ENCODE measurements around the gene DOCK9.

- TF ChIP-seq ELF1 (IDR thresholded peaks at IDR 0.05) = no peak
- TF ChIP-seq JUND (IDR thresholded peaks at IDR 0.05) = no peak
- TF ChIP-seq USF2 (IDR thresholded peaks at IDR 0.05; ENCODE audit: borderline replicate concordance, low read depth, low read length) = no peak
- TF ChIP-seq POLR2AphosphoS5 (IDR thresholded peaks at IDR 0.05; ENCODE audit: low read depth, low read length) = no peak
- TF ChIP-seq, protein P1, sequence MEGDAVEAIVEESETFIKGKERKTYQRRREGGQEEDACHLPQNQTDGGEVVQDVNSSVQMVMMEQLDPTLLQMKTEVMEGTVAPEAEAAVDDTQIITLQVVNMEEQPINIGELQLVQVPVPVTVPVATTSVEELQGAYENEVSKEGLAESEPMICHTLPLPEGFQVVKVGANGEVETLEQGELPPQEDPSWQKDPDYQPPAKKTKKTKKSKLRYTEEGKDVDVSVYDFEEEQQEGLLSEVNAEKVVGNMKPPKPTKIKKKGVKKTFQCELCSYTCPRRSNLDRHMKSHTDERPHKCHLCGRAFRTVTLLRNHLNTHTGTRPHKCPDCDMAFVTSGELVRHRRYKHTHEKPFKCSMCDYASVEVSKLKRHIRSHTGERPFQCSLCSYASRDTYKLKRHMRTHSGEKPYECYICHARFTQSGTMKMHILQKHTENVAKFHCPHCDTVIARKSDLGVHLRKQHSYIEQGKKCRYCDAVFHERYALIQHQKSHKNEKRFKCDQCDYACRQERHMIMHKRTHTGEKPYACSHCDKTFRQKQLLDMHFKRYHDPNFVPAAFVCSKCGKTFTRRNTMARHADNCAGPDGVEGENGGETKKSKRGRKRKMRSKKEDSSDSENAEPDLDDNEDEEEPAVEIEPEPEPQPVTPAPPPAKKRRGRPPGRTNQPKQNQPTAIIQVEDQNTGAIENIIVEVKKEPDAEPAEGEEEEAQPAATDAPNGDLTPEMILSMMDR (IDR thresholded peaks at IDR 0.05) = no peak
- no peak for TF ChIP-seq MAX (IDR thresholded peaks at IDR 0.05; ENCODE audit: low read depth)
- no peak for TF ChIP-seq NRF1 (IDR thresholded peaks at IDR 0.05; ENCODE audit: low read depth, low read length)
- no peak for TF ChIP-seq REST (IDR thresholded peaks at IDR 0.05; ENCODE audit: low read depth, low read length)
Observed at GRCh38 chr13:98984983-98985382, 7.1 kb upstream of the DOCK9 start.

All from SK-N-SH (cell line).